ENCODE measurements around the gene GPR3. TPM values are rescaled to one million over a fixed set of nuclear protein-coding genes. Genes with fewer than 3 reads are reported as not detected.
A peak's percentile ranks its signal among the peaks of the same experiment; 100 is the strongest.

GPR3 gene
- total and polyA plus RNA-seq, 3 donors from 2014 or later = 0.12 to 0.47 (median 0.20) TPM

DNA sequence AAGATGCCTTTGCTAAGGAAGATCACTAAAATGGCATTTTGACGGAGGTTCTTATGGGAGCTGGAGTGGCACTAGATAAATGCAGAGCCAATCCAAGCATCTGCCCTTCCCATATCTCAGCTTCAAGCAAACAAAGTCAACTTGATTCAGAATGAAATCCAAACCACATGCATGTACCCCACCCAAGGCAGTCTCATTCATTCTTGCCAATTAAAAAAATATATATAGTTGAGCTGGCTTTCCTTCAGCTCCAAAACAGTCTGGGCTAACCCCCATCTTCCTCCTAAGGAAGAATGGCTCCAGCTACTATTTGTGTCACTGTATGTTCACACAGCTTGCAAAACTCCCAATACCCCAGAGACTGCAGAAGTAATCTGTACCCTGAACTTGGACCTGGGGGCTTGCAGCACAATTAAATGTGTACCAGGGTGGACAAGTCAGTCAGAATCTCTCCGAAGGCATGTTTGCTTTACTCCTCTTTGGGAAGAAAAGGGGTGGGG is 35.4 kb downstream of the GPR3 start:
- Histone ChIP-seq H3K4me1 (peaks cover 56% of the 10 kb centered on the region), H3K9me3 (no peaks in the 10 kb centered on the region), H3K27ac (peak overlapping the region; percentile 77 to 80), H3K4me3 (no peak overlapping the region), H3K27me3 (no peaks in the 10 kb centered on the region), H3K36me3 (ENCODE audit: low read depth, missing control alignments) (no peaks in the 10 kb centered on the region)
- intact Hi-C loops (cut with DNase I; ENCODE audit: low total_unique reads) = no loop called here
- TF ChIP-seq CTCF (IDR thresholded peaks at IDR 0.05) = no peak
- no peak for TF ChIP-seq POLR2A (IDR thresholded peaks at IDR 0.05)
- 48 to 51% methylated on average over 2 of the region's 2 CpGs for WGBS, 2 donors
- DNase-seq = no peak

DNA sequence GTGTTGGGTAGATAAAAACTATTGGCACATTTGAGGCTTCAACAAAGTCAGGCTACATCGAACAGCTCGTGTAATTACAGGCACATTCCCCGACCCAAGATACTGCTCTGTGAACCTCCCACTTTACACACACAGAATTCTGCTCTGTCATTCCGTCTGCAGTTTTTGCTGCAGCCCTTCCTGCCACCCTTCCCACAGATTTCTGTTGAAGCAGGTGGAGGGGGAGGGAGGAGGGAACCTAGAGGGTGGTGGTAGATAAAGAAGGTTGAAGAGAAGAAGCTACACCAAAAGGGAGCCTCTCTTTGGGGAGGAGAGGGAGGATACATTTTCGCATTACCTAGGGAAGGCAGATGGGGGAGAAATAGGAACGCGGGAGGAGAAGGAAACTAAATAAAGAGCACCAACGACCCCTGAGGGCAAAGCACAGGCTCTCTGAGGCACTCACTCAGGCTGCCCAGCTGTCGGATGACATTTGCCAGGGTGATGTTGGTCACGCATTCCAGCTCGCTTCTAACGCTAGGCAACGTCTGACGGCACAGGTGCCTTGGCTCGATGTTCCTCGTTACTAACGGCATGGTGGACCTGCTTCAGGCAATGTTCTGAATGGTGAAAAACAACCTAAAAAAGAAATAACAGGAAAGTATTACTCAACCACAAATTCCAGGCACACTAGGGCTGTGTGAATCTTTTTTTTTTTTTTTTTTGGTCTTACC is 36.0 kb downstream of the GPR3 start:
- intact Hi-C loops (cut with DNase I; ENCODE audit: low total_unique reads) = no loop called here
- Histone ChIP-seq H3K4me1 (peaks cover 58% of the 10 kb centered on the region), H3K36me3 (ENCODE audit: low read depth, missing control alignments) (no peaks in the 10 kb centered on the region), H3K27me3 (no peaks in the 10 kb centered on the region), H3K27ac (peak overlapping the region; percentile 77 to 80), H3K4me3 (no peak overlapping the region), H3K9me3 (no peaks in the 10 kb centered on the region)
- no peak for DNase-seq
- 36 to 43% methylated on average over 17 of the region's 17 CpGs for WGBS, 2 donors
- TF ChIP-seq CTCF (IDR thresholded peaks at IDR 0.05) (no peak), POLR2A (IDR thresholded peaks at IDR 0.05) (no peak)

GRCh38 chr1:27429029-27429425 is 36.6 kb downstream of the GPR3 start:
- no peaks in the 10 kb centered on the region for H3K27me3 ChIP-seq
- no peaks in the 10 kb centered on the region for H3K36me3 ChIP-seq (ENCODE audit: low read depth, missing control alignments)
- no peak for TF ChIP-seq CTCF (IDR thresholded peaks at IDR 0.05)
- no peak for TF ChIP-seq POLR2A (IDR thresholded peaks at IDR 0.05)
- H3K4me3 ChIP-seq = no peak overlapping the region
- no peak for DNase-seq
- WGBS, 2 donors = 12 to 21% methylated on average over 2 of the region's 2 CpGs
- peak overlapping the region; percentile 69 to 80 for H3K27ac ChIP-seq
- no peaks in the 10 kb centered on the region for H3K9me3 ChIP-seq
- H3K4me1 ChIP-seq = peaks cover 58% of the 10 kb centered on the region
- intact Hi-C loops (cut with DNase I; ENCODE audit: low total_unique reads) = no loop called here

DNA sequence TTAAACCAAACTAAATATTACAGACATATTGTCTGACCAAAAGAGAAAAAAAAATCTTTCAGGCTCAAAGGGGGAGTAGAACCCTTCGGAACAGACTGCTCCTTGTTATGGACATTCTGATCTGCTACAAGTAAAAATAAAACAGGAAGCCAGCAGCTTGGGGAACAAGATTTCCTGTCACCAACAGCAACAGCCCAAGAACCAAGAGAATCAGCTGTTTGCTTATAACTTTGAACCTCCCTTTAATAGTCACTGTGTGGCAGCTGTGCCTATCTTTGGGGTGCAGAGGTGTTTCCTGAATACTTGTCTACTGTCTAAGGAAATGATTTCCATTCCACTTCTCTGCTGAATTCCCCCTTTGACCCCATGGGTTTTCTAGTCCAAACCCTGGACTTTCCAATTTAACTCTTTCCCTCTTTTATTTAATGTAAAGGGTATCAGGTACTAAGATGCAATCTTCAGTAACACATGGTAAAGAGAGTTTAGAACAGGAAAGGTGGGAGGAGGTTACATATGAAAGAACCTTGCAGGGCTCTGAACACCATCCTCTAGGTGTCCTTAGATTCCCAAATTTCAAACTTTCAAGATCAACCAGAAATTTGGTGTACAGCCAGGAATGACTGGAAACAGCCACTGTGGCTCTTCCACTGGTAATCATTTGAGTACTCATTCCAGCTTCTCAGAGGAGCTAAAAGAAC is 38.6 kb downstream of the GPR3 start:
- Histone ChIP-seq H3K9me3 (no peaks in the 10 kb centered on the region), H3K4me1 (peaks cover 77% of the 10 kb centered on the region), H3K4me3 (no peak overlapping the region), H3K27me3 (no peaks in the 10 kb centered on the region), H3K36me3 (ENCODE audit: low read depth, missing control alignments) (no peaks in the 10 kb centered on the region), H3K27ac (peak overlapping the region; percentile 52 to 80)
- 16 to 25% methylated on average over 1 of the region's 1 CpG for WGBS, 2 donors
- DNase-seq = peak; percentile 37
- peak in 1 of 3 experiments; percentile 18 for TF ChIP-seq CTCF (IDR thresholded peaks at IDR 0.05)
- TF ChIP-seq POLR2A (IDR thresholded peaks at IDR 0.05) = no peak
- intact Hi-C loops (cut with DNase I; ENCODE audit: low total_unique reads) = no loop called here
